K562 (cell line): Measurements from ENCODE around the gene SLC25A1. TPM values are rescaled to one million over a fixed set of nuclear protein-coding genes. Genes with fewer than 3 reads are reported as not detected.

ENCODE experiments used
- ARID3B ChIP-seq: fragments of 250-450 bp; sonication (Bioruptor Pico); IDR thresholded peaks from 2 replicates; pipeline ENCODE4 v1.4.0; 2020; ENCODE audit warnings: borderline replicate concordance
- BCOR ChIP-seq: fragments of 450-650 bp; IDR thresholded peaks from 2 replicates; pipeline ENCODE4 v1.6.1; 2016
- CUX1 ChIP-seq: fragments of 200-800 bp; sonication (Bioruptor generic); IDR thresholded peaks from 2 replicates; pipeline ENCODE4 v1.6.1; 2016; ENCODE audit warnings: missing genetic modification characterization, missing compliant biosample characterization
- EHMT2 ChIP-seq: fragments of 450-650 bp; IDR thresholded peaks from 2 replicates; pipeline ENCODE4 v1.6.1; 2018; ENCODE audit warnings: antibody characterized with exemption
- FOXK1 ChIP-seq: sonication (generic); formaldehyde crosslinking; IDR thresholded peaks from 2 replicates; pipeline ENCODE4 v1.8.0; 2022; ENCODE audit warnings: missing genetic modification reagents, mild to moderate bottlenecking, borderline replicate concordance
- HDAC6 ChIP-seq: IDR thresholded peaks from 2 replicates; pipeline ENCODE4 v1.6.1; 2012; ENCODE audit warnings: low read depth, mild to moderate bottlenecking, control low read depth, inconsistent platforms, low read length, moderate library complexity
- HDAC8 ChIP-seq: fragments of 450-650 bp; IDR thresholded peaks from 2 replicates; pipeline ENCODE4 v1.6.1; 2016; ENCODE audit warnings: mild to moderate bottlenecking, missing genetic modification characterization, moderate library complexity, missing compliant biosample characterization
- KLF1 ChIP-seq: fragments of 450-650 bp; IDR thresholded peaks from 2 replicates; pipeline ENCODE4 v1.6.1; 2016; ENCODE audit warnings: missing genetic modification characterization, missing compliant biosample characterization
- MTA1 ChIP-seq: fragments of 450-650 bp; IDR thresholded peaks from 2 replicates; pipeline ENCODE4 v1.6.1; 2017; ENCODE audit warnings: borderline replicate concordance
- NCOA1 ChIP-seq: fragments of 450-650 bp; IDR thresholded peaks from 2 replicates; pipeline ENCODE4 v1.6.1; 2016; ENCODE audit warnings: low read depth
- NCOR1 ChIP-seq: fragments of 450-650 bp; IDR thresholded peaks from 2 replicates; pipeline ENCODE4 v1.6.1; 2016; ENCODE audit warnings: mild to moderate bottlenecking, moderate library complexity
- NFRKB ChIP-seq: fragments of 450-650 bp; IDR thresholded peaks from 2 replicates; pipeline ENCODE4 v1.6.1; 2016; ENCODE audit warnings: low read depth
- POLR2AphosphoS2 ChIP-seq: IDR thresholded peaks from 2 replicates; pipeline ENCODE4 v1.6.1; 2012; ENCODE audit warnings: low read length, improper control_type of control experiment
- RCOR1 ChIP-seq, 2 experiments: IDR thresholded peaks; 2 replicates each; pipeline ENCODE4 v1.6.1; 2012; ENCODE audit warnings: low read depth in 2 of 2, low read length in 2 of 2, borderline replicate concordance in 1 of 2, improper control_type of control experiment in 1 of 2
- TCFL5 ChIP-seq: fragments of 250-450 bp; sonication (Bioruptor Pico); conservative IDR thresholded peaks from 2 replicates; pipeline ENCODE4 v1.6.1; 2021; ENCODE audit warnings: mild to moderate bottlenecking, moderate library complexity, matching md5 sums
- WHSC1 ChIP-seq: IDR thresholded peaks from one replicate; pipeline ENCODE4 v1.6.1; 2012; ENCODE audit warnings: low read length, control low read depth, inconsistent platforms
- ZNF518B ChIP-seq: fragments of 250-450 bp; sonication (Bioruptor Pico); IDR thresholded peaks from 2 replicates; pipeline ENCODE4 v1.5.0; 2021; ENCODE audit warnings: mild to moderate bottlenecking, moderate library complexity
- ZNF764 ChIP-seq: fragments of 250-450 bp; sonication (Bioruptor Pico); IDR thresholded peaks from 2 replicates; pipeline ENCODE4 v1.4.0; 2020; ENCODE audit warnings: low read depth, mild to moderate bottlenecking, moderate library complexity
- ZNF780A ChIP-seq: fragments of 250-450 bp; sonication (Bioruptor Pico); IDR thresholded peaks from 2 replicates; pipeline ENCODE4 v1.5.0; 2021; ENCODE audit warnings: mild to moderate bottlenecking
- polyA plus RNA-seq, 8 experiments: library from polyadenylated mRNA; depleted of rRNA in 4 of 8; stranded (reverse) in 5 of 8; unstranded in 3 of 8; fragments of >200 nt; fragmentation: Nextera tagmentation in 2 of 8; fragmentation: Illumina TruSeq in 1 of 8; extraction: Ambion mirVana in 2 of 8; extraction: Trizol in 1 of 8; gene quantifications; 2 replicates each; pipeline versions ENCODE4 v1.2.1 to v1.2.3, GENCODE V29; 2011 to 2014; ENCODE audit warnings: inconsistent platforms in 1 of 8, missing spikeins in 1 of 8
- total RNA-seq, 7 experiments: library from RNA; depleted of rRNA in 6 of 7; stranded (reverse); fragments of >200 nt in 6 of 7; fragmentation: Illumina TruSeq in 2 of 7; extraction: Trizol in 2 of 7; gene quantifications; 2 replicates each; pipeline versions ENCODE4 v1.2.1 to v1.2.3, GENCODE V29; 2011 to 2021; ENCODE audit warnings: low replicate concordance in 1 of 7

The SLC25A1 gene
- total and polyA plus RNA-seq, 9 of the 15 experiments (the other 6 are each of a cell fraction or from before 2014, with no cell fraction given): 11.0 to 408 (median 110) TPM

GRCh38 chr22:19168088-19168890 lies 10.2 kb downstream of the SLC25A1 start (continued):
- TF ChIP-seq CUX1: no peak
- TF ChIP-seq POLR2AphosphoS2: no peak
- TF ChIP-seq WHSC1: peak; percentile 96
- no peak for TF ChIP-seq HDAC8 (tag)
- 0 out of 2 replicates have a peak, but pooled peaks have one; percentile 8 for TF ChIP-seq BCOR
- no peak for TF ChIP-seq ZNF780A (CRISPR knock-in tag)
- peak; percentile 62; the same call in 1 of the 2 replicates for TF ChIP-seq ZNF764 (CRISPR knock-in tag)
- 0 out of 2 replicates have a peak, but pooled peaks have one; percentile 8 for TF ChIP-seq ARID3B (CRISPR knock-in tag)
- no peak for TF ChIP-seq NCOA1
- no peak for TF ChIP-seq TCFL5 (CRISPR knock-in tag)
- TF ChIP-seq MTA1: peak; percentile 88
- peak; percentile 54; the same call in 1 of the 2 replicates for TF ChIP-seq HDAC6
- peak; percentile 33; the same call in 1 of the 2 replicates for TF ChIP-seq EHMT2
- no peak for TF ChIP-seq ZNF518B
- no peak for TF ChIP-seq KLF1 (tag)
- no peak for TF ChIP-seq NFRKB
- TF ChIP-seq NCOR1: no peak
- no peak for TF ChIP-seq FOXK1 (CRISPR knock-in tag)
- TF ChIP-seq RCOR1 (IDR thresholded peaks at IDR 0.05; ENCODE audit: borderline replicate concordance in 1 of 2, low read depth in 2 of 2, low read length in 2 of 2): peak in 1 of 2 experiments; percentile 63; a peak in 2 of 4 replicates
